Progenitor cell of endocrine pancreas (in vitro differentiated cells): Measurements from ENCODE around the gene GDF10. TPM values are rescaled to one million over a fixed set of nuclear protein-coding genes. Genes with fewer than 3 reads are reported as not detected.

ENCODE experiments used
- DNase-seq: peaks from one replicate; pipeline ENCODE4 v3.0.0; 2021; ENCODE audit warnings: low spot score; ENCODE audit not compliant: unreplicated experiment
- H3K27ac Mint-ChIP-seq: 2 replicates; pipeline ENCODE4 v1.8.0; 2021; ENCODE audit warnings: mild to moderate bottlenecking, moderate library complexity, mixed read lengths
- H3K27me3 Mint-ChIP-seq: 2 replicates; pipeline ENCODE4 v1.8.0; 2021; ENCODE audit warnings: mixed read lengths
- H3K36me3 Mint-ChIP-seq: 2 replicates; pipeline ENCODE4 v1.8.0; 2022; ENCODE audit warnings: mixed read lengths; ENCODE audit not compliant: insufficient read depth
- H3K4me1 Mint-ChIP-seq: 2 replicates; pipeline ENCODE4 v1.8.0; 2021; ENCODE audit warnings: low read depth, mixed read lengths
- H3K4me3 Mint-ChIP-seq: 2 replicates; pipeline ENCODE4 v1.8.0; 2021; ENCODE audit warnings: low read depth, mild to moderate bottlenecking, moderate library complexity, mixed read lengths
- H3K9me3 Mint-ChIP-seq: 2 replicates; pipeline ENCODE4 v1.8.0; 2021; ENCODE audit warnings: low read depth, mixed read lengths
- total RNA-seq: library from RNA; stranded (reverse); gene quantifications from 2 replicates; pipeline ENCODE4 v1.2.1, GENCODE V29; 2021
- TF ChIP-seq, protein P1 (sequence below): fragments of 200-600 bp; sonication (generic); IDR thresholded peaks from one replicate; pipeline ENCODE4 v1.5.0; 2021; ENCODE audit warnings: antibody characterized with exemption, mild to moderate bottlenecking; ENCODE audit not compliant: unreplicated experiment

Gene GDF10
- total RNA-seq, 1 donor from 2014 or later = not detected

DNA sequence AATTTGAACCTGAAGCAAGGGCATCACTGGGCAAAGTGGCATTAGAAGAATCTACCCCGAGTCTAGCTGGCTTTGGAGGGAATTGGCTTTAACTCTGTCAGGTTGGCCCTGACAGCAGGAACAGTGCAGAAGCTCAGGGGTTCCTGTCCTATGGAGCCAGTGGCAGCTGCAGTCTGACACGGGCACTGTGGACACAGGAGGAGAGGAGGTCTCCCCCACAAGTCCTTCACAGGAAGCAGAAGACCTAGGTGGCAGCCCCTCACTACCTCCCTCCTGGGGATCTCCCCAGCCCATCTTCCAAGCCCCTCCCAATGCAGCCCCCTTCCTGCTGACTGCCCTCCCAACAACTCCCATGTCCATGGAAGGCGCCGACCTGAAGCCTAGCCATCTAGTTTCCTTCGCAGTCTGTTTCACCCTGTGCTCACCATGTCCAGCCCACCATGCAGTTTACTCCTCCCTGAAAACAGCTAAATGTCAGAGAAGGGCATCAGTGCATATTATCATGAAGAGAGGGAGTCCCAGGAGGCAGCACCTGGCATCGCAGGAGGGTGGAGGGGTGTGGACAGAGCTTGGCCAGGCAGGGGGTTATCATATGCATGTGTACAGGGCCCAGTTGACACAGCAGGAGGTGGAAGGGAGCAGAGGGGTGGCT lies 17.9 kb upstream of the GDF10 start:
- Mint-ChIP-seq H3K27ac (peak overlapping the region; percentile 60), H3K36me3 (no peaks in the 10 kb centered on the region), H3K4me1 (no peaks in the 10 kb centered on the region), H3K9me3 (no peaks in the 10 kb centered on the region), H3K4me3 (no peak overlapping the region), H3K27me3 (peaks cover 34% of the 10 kb centered on the region)
- TF ChIP-seq, protein P1, sequence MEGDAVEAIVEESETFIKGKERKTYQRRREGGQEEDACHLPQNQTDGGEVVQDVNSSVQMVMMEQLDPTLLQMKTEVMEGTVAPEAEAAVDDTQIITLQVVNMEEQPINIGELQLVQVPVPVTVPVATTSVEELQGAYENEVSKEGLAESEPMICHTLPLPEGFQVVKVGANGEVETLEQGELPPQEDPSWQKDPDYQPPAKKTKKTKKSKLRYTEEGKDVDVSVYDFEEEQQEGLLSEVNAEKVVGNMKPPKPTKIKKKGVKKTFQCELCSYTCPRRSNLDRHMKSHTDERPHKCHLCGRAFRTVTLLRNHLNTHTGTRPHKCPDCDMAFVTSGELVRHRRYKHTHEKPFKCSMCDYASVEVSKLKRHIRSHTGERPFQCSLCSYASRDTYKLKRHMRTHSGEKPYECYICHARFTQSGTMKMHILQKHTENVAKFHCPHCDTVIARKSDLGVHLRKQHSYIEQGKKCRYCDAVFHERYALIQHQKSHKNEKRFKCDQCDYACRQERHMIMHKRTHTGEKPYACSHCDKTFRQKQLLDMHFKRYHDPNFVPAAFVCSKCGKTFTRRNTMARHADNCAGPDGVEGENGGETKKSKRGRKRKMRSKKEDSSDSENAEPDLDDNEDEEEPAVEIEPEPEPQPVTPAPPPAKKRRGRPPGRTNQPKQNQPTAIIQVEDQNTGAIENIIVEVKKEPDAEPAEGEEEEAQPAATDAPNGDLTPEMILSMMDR = no peak
- DNase-seq = no peak

GRCh38 chr10:47282657-47283018 lies 17.4 kb upstream of the GDF10 start:
- H3K4me3 Mint-ChIP-seq = no peak overlapping the region
- H3K27me3 Mint-ChIP-seq = peaks cover 34% of the 10 kb centered on the region
- no peaks in the 10 kb centered on the region for H3K36me3 Mint-ChIP-seq
- H3K9me3 Mint-ChIP-seq = no peaks in the 10 kb centered on the region
- peak overlapping the region; percentile 60 for H3K27ac Mint-ChIP-seq
- TF ChIP-seq, protein P1 = no peak
- no peaks in the 10 kb centered on the region for H3K4me1 Mint-ChIP-seq
- DNase-seq = no peak

GRCh38 chr10:47283101-47283630 lies 16.8 kb upstream of the GDF10 start:
- TF ChIP-seq, protein P1 = no peak
- Mint-ChIP-seq H3K9me3 (no peaks in the 10 kb centered on the region), H3K4me1 (no peaks in the 10 kb centered on the region), H3K27ac (no peak overlapping the region), H3K36me3 (no peaks in the 10 kb centered on the region), H3K4me3 (no peak overlapping the region), H3K27me3 (peaks cover 36% of the 10 kb centered on the region)
- DNase-seq = no peak

GRCh38 chr10:47283848-47284247 lies 16.1 kb upstream of the GDF10 start:
- TF ChIP-seq, protein P1 = no peak
- H3K27me3 Mint-ChIP-seq = peaks cover 42% of the 10 kb centered on the region
- no peaks in the 10 kb centered on the region for H3K4me1 Mint-ChIP-seq
- H3K27ac Mint-ChIP-seq = no peak overlapping the region
- H3K9me3 Mint-ChIP-seq = no peaks in the 10 kb centered on the region
- no peak overlapping the region for H3K4me3 Mint-ChIP-seq
- DNase-seq = no peak
- H3K36me3 Mint-ChIP-seq = no peaks in the 10 kb centered on the region

GRCh38 chr10:47285381-47286115 lies 14.4 kb upstream of the GDF10 start:
- TF ChIP-seq, protein P1 = no peak
- DNase-seq = no peak
- H3K36me3 Mint-ChIP-seq = no peaks in the 10 kb centered on the region
- H3K27ac Mint-ChIP-seq = no peak overlapping the region
- H3K4me1 Mint-ChIP-seq = no peaks in the 10 kb centered on the region
- H3K9me3 Mint-ChIP-seq = no peaks in the 10 kb centered on the region
- H3K4me3 Mint-ChIP-seq = no peak overlapping the region
- peaks cover 52% of the 10 kb centered on the region for H3K27me3 Mint-ChIP-seq
